Measurements from ENCODE around the gene PARD3.

The PARD3 gene

DNA sequence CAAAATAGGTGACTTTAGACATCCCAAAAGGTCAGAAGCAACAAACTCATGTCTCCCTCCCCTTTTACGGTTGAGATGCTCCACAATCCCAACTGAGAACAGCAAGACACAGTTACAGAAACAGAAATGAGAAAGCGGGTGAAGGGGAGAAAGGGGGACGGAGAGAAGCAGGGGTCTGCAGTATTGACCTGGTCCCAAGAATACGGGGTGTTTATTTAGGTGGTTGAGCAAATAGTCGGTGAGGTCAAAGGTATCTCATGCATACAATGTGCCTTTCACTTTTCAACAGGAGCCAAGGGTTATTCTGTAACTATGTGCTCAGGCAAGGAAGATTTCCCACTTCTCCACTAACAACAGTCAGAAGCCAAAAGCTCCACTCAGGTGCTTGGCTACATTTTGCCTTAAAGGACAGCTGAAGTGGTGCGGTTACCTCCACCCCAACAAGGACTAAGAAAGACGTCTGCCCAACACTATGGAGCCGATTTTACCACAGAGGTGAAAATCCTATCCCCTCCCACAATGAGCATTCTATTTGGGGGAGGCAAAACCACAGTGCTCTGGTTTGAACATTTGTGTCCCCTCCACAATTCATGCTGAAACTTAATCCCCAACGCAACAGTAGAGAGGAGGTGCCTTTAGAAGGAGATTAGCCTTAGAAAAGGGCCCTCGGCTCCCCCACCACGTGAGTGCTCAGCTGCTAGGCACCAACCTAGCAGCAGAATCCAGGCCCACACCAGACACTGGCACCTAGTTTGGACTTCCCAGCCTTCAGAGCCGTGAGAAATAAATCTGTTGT, 77.9 kb downstream of the PARD3 start:
- no peak for DNase-seq

DNA sequence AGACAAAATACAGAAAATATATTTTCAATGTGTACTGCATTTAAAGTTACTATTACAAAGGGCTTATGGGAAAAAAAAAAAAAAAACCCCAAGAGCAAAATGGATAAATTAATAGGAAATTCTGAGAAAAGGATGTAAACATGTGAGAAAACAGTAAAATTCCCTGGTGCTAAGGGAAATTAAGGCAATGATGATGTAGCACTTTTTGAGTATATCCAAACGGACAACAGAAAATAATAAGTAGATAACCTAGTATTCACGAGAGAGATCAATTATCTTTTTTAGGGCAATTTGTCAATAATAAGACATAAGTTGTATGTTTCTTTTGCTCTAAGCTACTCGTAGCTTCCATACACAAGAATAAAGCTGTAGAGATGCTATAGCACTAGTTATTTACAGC, 80.2 kb downstream of the PARD3 start:
- DNase-seq: no peak

DNA sequence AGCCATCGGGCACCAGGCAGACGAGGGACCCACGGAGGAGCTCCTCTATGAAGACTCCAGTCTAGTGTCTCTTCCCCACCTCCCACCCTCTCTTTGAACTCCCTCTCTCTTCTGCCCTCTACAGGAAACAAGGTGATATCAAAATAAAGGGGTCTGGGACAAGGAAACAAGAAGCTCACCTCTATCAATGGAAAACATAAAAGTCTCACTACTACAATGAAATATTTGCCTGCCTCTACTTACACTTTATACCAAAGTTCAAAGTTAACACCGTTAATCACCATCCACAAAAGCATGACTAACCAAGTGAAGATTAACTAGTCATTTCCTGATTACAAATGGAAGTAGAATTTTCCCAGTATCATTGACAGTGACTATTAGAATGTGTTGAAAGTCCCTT, 82.2 kb downstream of the PARD3 start:
- DNase-seq: no peak

- DNase-seq: no peak
These were observed 83.0 kb downstream of the PARD3 start for GRCh38 chr10:34731885-34732701.

GRCh38 chr10:34731213-34731612, 83.9 kb downstream of the PARD3 start:
- no peak for DNase-seq

GRCh38 chr10:34730726-34731125, 84.4 kb downstream of the PARD3 start:
- no peak for DNase-seq

GRCh38 chr10:34729619-34730018, 85.5 kb downstream of the PARD3 start:
- no peak for DNase-seq

GRCh38 chr10:34728361-34728760, 86.7 kb downstream of the PARD3 start:
- no peak for DNase-seq

- DNase-seq: no peak
These were observed 87.5 kb downstream of the PARD3 start for GRCh38 chr10:34727595-34728033.

- DNase-seq: no peak
These were observed 88.2 kb downstream of the PARD3 start for GRCh38 chr10:34726862-34727261.

GRCh38 chr10:34723750-34724149, 91.3 kb downstream of the PARD3 start:
- no peak for DNase-seq

GRCh38 chr10:34722404-34722803, 92.7 kb downstream of the PARD3 start:
- no peak for DNase-seq

DNA sequence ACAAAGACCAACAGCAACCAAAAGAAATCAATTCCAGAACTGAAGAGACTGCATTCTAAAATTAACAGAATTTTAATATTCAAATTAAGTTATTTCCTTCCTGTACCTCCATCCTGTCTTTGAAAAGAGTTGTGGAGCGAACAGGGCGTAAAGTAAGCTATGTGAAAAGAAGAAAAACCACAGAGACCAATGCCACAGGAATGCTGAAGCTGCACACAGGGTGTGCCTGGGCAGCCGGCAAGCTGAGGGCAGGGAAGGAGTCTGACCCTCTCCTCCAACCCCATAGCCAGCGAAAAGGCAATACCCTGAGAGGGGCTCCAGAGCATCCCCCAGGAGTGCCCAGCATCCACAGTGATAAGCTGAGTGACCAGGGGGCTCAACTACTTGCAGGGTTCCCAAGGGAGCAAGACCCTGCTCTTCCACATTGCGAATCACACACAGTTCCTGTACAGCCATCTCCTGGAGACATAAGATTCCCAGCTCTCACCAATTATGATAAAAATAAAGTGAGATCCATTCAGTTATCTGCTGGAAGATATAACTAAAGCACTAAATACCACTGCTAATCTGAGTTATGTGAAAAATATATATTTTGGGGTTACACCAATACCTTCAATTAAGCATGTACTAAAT, 93.8 kb downstream of the PARD3 start:
- no peak for DNase-seq

DNA sequence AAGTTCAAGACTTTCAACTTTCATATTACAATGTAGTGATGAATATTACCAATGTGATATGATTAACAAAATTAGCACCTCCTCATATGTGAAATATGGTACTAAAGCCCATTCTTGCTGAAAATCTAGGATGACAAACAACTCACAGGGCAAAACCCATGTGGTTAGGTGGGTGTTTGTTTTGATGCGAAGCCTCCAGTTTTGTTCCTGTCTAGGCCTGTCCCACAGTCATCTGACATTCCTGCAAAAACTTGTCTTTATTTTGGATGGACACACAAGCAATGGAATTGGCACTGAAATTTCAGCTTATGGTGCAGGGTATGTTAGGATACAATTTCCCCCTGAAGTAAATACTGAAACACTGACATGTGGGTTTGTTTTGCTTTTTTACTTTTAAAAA, 95.3 kb downstream of the PARD3 start:
- no peak for DNase-seq

GRCh38 chr10:34719328-34719727, 95.8 kb downstream of the PARD3 start:
- no peak for DNase-seq

DNA sequence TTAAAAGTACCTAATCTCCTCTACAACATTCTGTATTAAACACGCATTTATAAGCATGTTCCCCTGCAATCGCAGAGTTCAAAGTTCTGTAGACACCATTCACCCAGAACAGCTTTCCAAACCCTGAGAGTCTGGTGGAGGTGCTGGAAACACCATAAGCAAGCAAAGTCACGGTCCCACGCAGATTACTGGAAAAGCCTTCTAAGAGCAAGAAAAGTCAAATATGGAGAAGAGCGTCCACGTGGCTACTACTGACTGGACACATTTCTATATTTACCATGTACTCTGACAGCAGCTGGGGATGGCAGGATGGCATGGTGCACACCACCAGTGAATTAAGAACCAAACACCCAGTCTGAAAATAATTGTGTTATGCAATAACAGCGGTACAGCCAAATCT, 97.7 kb downstream of the PARD3 start:
- DNase-seq: no peak

DNA sequence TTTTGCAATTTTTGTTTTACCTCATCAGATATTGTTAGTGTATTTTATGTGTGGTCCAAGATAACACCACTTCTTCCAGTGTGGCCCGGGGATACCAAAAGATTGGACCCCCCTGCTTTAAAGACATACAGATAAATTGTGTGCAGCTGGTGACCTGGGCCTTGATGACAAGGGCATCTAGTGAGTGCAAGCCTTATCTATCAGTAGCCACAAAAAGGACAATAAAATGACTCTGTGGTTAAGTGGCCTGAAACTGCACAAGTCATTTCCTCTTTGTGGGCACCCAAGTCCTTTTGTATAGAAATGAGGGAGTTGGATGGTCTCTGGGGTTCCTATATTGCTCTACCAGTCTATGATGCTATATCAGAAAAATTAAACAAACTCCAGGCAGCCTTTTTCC, 98.1 kb downstream of the PARD3 start:
- DNase-seq: no peak

GRCh38 chr10:34716234-34716633, 98.9 kb downstream of the PARD3 start:
- DNase-seq: no peak

DNA sequence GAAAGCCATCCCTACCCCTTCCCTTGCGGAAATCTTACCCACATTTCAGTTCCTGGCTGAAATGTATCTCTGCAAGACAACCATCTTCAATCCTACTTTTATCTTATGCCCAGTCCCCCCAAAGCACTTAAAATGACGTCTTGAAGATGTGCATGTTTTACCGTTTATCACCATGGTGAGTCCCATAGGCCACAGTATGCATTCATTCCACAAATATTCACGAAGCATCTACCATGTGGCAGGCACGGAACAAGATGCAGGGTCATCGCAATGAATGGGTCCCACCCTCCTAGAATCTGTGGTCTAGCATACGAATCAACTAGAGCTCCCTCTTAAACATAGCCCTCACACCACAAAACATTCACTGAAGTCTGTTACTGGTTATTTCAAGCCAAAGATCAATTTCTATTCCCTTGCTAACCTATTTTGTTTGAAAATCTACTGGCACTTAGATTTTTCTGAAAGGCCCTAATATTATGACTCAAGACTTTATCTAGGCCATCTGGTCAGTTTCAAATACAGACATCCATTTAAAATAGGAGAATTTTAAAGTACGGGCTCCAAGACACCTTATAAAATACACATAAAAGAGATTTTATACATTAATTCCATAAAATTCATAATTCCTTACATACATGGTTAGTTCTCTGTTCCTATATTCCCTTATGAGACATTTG, 99.4 kb downstream of the PARD3 start:
- no peak for DNase-seq

DNA sequence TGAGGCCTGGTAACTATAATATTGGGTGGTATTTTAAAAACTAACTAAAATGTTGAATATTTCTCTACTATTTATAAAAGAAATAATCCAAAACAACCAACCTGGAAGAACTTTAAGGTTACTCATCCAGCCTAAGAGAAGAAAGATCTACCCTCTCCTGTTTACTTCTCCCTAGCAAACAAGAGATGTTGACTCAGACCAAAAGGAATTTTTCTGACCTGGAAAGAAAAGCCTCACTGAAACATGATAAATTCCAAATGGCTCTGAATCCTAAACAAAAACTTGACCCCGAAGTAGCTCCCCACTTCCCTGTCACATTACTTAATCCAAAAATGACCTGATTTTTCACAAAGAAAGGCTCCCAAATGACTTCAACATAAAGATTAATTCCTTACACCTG, 101.2 kb downstream of the PARD3 start:
- no peak for DNase-seq

DNA sequence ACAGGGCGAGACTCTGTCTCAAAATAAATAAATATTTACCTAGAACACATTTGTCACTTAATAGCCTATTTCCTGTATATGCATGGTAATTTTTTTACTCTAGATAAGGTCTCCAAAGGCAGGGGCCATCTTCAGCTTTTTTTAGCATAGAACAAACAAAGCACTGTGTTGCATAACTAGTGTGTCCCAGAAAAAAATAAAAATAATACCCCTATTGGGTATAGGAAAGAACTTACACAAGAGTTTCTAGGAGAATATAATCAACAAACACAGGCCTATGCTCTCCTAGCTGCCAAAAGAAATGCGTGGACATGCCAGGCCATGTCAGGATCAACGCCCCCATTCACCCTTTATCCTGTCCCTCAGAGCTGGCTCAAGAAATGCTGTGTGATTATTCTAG, 103.6 kb downstream of the PARD3 start:
- DNase-seq: no peak

GRCh38 chr10:34710391-34710751, 104.7 kb downstream of the PARD3 start:
- DNase-seq: no peak

DNA sequence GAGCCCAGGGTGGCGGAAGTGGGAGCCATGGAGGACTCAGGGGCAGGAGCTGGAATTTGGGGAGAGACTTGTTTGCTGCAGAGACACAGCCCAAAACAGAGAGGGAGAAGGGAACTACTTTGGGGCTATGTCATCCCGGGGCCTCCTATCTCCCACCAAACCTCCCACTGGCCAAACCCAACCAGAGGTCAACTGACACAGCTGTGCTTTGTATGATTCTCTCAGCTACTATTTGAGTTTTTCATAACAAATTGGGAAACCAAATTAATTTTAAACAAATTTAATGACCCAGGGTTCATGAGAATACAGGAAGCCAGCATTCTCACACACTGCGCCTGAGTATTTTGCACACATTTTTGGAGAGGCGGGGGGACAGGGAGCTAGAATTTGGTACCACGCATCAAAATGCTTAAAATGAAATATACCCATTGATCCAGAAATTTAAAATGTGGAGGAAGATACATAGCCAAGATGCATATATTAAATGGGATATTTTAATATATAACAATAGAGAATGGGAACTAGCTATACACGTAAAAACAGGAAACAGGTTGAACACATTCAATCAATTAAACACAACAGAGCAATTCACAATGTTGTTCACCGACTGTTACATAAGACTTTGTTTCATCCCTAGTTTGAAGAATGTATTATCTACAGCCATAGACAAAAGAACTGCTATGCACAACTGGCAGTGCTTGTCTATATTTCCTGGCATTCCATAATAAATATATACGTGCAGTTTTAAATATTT, 105.3 kb downstream of the PARD3 start:
- no peak for DNase-seq

Measured in activated gamma-delta T cell treated with Interleukin-2 at 50 U/mL for 16 hours (primary cell).